HEK293 (cell line): ENCODE results near the gene AMD1.

Experiments used
- ZFP3 ChIP-seq: fragments of 450-650 bp; formaldehyde crosslinking; IDR thresholded peaks from 2 replicates; pipeline ENCODE4 v1.5.1; 2016; ENCODE audit warnings: low read depth, missing biosample characterization, missing genetic modification characterization
- ZNF155 ChIP-seq: fragments of 450-650 bp; formaldehyde crosslinking; IDR thresholded peaks from 2 replicates; pipeline ENCODE4 v1.5.1; 2016; ENCODE audit warnings: missing biosample characterization, missing genetic modification characterization
- ZNF324 ChIP-seq: fragments of 450-650 bp; formaldehyde crosslinking; IDR thresholded peaks from 2 replicates; pipeline ENCODE4 v1.5.1; 2016; ENCODE audit warnings: missing biosample characterization, missing genetic modification characterization
- ZNF37A ChIP-seq: fragments of 450-650 bp; IDR thresholded peaks from 2 replicates; pipeline ENCODE4 v1.5.1; 2018; ENCODE audit warnings: missing biosample characterization, missing genetic modification characterization
- ZNF837 ChIP-seq: fragments of 450-650 bp; formaldehyde crosslinking; IDR thresholded peaks from 2 replicates; pipeline ENCODE4 v1.5.1; 2016; ENCODE audit warnings: missing biosample characterization, missing genetic modification characterization
- TF ChIP-seq, protein P1 (sequence below): sonication (generic); formaldehyde crosslinking; IDR thresholded peaks from 2 replicates; pipeline ENCODE4 v1.8.1; 2022; ENCODE audit warnings: mild to moderate bottlenecking, moderate library complexity, missing genetic modification reagents
- TF ChIP-seq, protein P2 (sequence below): fragments of 450-650 bp; formaldehyde crosslinking; IDR thresholded peaks from 2 replicates; pipeline ENCODE4 v1.5.1; 2016; ENCODE audit warnings: missing biosample characterization, missing genetic modification characterization
- TF ChIP-seq, protein P3 (sequence below): fragments of 450-650 bp; formaldehyde crosslinking; IDR thresholded peaks from 2 replicates; pipeline ENCODE4 v1.5.1; 2016; ENCODE audit warnings: missing biosample characterization, missing genetic modification characterization

DNA sequence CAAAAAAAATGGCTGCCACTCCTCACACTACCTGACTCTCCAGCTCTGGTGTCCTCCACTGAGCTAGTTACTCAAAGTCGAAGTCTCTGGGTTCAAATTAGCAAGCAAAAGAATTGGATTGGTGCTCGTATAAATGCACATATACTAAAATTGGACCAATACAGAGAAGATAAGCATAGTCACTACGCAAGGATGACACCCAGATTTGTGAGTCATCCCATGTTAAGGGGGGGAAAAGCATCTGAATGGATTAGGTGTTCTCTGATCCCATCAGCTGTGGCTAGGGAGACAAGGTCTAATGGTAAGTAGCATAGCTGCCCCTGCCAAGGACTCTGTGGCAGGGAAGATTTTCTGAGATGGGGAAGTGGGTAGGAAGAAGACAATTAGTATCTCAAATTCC lies 18.3 kb upstream of the AMD1 start:
- TF ChIP-seq, protein P1, sequence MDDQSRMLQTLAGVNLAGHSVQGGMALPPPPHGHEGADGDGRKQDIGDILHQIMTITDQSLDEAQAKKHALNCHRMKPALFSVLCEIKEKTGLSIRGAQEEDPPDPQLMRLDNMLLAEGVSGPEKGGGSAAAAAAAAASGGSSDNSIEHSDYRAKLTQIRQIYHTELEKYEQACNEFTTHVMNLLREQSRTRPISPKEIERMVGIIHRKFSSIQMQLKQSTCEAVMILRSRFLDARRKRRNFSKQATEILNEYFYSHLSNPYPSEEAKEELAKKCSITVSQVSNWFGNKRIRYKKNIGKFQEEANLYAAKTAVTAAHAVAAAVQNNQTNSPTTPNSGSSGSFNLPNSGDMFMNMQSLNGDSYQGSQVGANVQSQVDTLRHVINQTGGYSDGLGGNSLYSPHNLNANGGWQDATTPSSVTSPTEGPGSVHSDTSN (CRISPR knock-in tag): no peak
- TF ChIP-seq ZNF37A: no peak
- TF ChIP-seq, protein P2, sequence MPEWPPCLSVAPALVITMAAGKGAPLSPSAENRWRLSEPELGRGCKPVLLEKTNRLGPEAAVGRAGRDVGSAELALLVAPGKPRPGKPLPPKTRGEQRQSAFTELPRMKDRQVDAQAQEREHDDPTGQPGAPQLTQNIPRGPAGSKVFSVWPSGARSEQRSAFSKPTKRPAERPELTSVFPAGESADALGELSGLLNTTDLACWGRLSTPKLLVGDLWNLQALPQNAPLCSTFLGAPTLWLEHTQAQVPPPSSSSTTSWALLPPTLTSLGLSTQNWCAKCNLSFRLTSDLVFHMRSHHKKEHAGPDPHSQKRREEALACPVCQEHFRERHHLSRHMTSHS (tag by site-specific recombination): no peak
- TF ChIP-seq ZNF324: no peak
- TF ChIP-seq, protein P3, sequence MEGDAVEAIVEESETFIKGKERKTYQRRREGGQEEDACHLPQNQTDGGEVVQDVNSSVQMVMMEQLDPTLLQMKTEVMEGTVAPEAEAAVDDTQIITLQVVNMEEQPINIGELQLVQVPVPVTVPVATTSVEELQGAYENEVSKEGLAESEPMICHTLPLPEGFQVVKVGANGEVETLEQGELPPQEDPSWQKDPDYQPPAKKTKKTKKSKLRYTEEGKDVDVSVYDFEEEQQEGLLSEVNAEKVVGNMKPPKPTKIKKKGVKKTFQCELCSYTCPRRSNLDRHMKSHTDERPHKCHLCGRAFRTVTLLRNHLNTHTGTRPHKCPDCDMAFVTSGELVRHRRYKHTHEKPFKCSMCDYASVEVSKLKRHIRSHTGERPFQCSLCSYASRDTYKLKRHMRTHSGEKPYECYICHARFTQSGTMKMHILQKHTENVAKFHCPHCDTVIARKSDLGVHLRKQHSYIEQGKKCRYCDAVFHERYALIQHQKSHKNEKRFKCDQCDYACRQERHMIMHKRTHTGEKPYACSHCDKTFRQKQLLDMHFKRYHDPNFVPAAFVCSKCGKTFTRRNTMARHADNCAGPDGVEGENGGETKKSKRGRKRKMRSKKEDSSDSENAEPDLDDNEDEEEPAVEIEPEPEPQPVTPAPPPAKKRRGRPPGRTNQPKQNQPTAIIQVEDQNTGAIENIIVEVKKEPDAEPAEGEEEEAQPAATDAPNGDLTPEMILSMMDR: no peak
- TF ChIP-seq ZNF837 (tag by site-specific recombination): no peak
- TF ChIP-seq ZNF155: no peak
- no peak for TF ChIP-seq ZFP3 (tag by site-specific recombination)
